ENCODE measurements around the gene ARSK. TPM values are rescaled to one million over a fixed set of nuclear protein-coding genes. Genes with fewer than 3 reads are reported as not detected.
A peak's percentile ranks its signal among the peaks of the same experiment; 100 is the strongest.

Gene ARSK
- total and polyA plus RNA-seq, 2 experiments from 2014 or later = 11.1 to 12.2 TPM

GRCh38 chr5:95531491-95531890, 23.4 kb upstream of the ARSK start:
- no peaks in the 10 kb centered on the region for H3K9me3 ChIP-seq (ENCODE audit: low read depth)
- H3K36me3 ChIP-seq = peaks cover 44% of the 10 kb centered on the region
- H3K27me3 ChIP-seq = no peaks in the 10 kb centered on the region
- H3K27ac ChIP-seq = no peak overlapping the region
- no peaks in the 10 kb centered on the region for H3K4me1 ChIP-seq (ENCODE audit: low read depth)
- no peak for TF ChIP-seq CTCF (IDR thresholded peaks at IDR 0.05; ENCODE audit: low read depth, low read length)
- DNase-seq (ENCODE audit: low read depth in 1 of 2, low spot score in 1 of 2) = no peak
- H3K4me3 ChIP-seq = no peak overlapping the region

GRCh38 chr5:95532415-95532814, 22.5 kb upstream of the ARSK start:
- Histone ChIP-seq H3K27me3 (no peaks in the 10 kb centered on the region), H3K36me3 (peaks cover 47% of the 10 kb centered on the region), H3K4me3 (no peak overlapping the region), H3K27ac (no peak overlapping the region), H3K4me1 (ENCODE audit: low read depth) (no peaks in the 10 kb centered on the region), H3K9me3 (ENCODE audit: low read depth) (no peaks in the 10 kb centered on the region)
- TF ChIP-seq CTCF (IDR thresholded peaks at IDR 0.05; ENCODE audit: low read depth, low read length) = no peak
- no peak for DNase-seq (ENCODE audit: low read depth in 1 of 2, low spot score in 1 of 2)

DNA sequence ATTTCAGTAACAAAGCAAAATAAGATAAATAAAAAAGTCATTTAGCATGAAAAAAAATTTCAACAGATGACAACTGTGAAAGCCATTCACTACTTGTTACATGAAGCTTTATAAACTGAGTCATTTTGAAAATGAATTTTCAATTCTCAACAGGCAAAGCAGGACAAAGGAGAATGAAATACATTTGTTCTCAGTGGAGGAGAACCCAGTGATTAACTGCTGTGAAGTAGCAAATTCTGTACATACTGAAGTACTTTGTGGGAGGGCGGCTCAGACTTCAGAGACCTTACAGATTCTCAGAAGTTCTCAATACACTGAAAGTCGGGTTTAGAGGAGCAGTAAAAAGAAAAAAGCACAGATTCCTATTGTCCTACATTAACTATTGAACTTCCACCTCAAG, 21.8 kb upstream of the ARSK start:
- Histone ChIP-seq H3K4me1 (ENCODE audit: low read depth) (no peaks in the 10 kb centered on the region), H3K4me3 (no peak overlapping the region), H3K9me3 (ENCODE audit: low read depth) (no peaks in the 10 kb centered on the region), H3K36me3 (peaks cover 41% of the 10 kb centered on the region), H3K27ac (no peak overlapping the region), H3K27me3 (no peaks in the 10 kb centered on the region)
- DNase-seq (ENCODE audit: low read depth in 1 of 2, low spot score in 1 of 2) = no peak
- no peak for TF ChIP-seq CTCF (IDR thresholded peaks at IDR 0.05; ENCODE audit: low read depth, low read length)

GRCh38 chr5:95533761-95534160, 21.1 kb upstream of the ARSK start:
- no peak for TF ChIP-seq CTCF (IDR thresholded peaks at IDR 0.05; ENCODE audit: low read depth, low read length)
- Histone ChIP-seq H3K9me3 (ENCODE audit: low read depth) (no peaks in the 10 kb centered on the region), H3K4me1 (ENCODE audit: low read depth) (no peaks in the 10 kb centered on the region), H3K27me3 (no peaks in the 10 kb centered on the region), H3K27ac (no peak overlapping the region), H3K4me3 (no peak overlapping the region), H3K36me3 (peaks cover 37% of the 10 kb centered on the region)
- DNase-seq (ENCODE audit: low read depth in 1 of 2, low spot score in 1 of 2) = no peak

DNA sequence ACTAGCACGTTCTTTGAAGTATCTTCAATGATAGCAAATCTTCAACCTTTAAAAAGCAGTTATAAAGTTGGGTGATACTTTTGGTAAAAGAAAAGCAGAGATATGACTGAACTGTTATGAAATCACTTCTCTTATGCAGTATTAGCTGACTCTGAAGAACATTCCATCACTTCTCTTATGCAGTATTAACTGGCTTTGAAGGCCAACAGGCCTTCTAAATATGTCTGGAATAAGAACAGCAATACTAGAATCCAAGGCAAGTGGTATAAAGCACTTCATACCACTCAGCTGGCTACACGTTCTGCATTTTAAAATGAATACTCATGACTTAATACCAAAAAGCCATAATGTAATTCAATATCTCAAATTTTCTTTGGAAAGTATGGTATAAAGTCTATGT, 17.4 kb upstream of the ARSK start:
- H3K27ac ChIP-seq = no peak overlapping the region
- no peak overlapping the region for H3K4me3 ChIP-seq
- peaks cover 55% of the 10 kb centered on the region for H3K36me3 ChIP-seq
- no peak for TF ChIP-seq CTCF (IDR thresholded peaks at IDR 0.05; ENCODE audit: low read depth, low read length)
- peak in 1 of 2 donors; percentile 7 for DNase-seq (ENCODE audit: low read depth in 1 of 2, low spot score in 1 of 2)
- H3K27me3 ChIP-seq = no peaks in the 10 kb centered on the region
- H3K4me1 ChIP-seq (ENCODE audit: low read depth) = no peaks in the 10 kb centered on the region
- H3K9me3 ChIP-seq (ENCODE audit: low read depth) = no peaks in the 10 kb centered on the region
